NCI-H1417 treated with DMSO at 0.1 percent for 48 hours (cell line): ENCODE data around the gene GRID2.
"Not testable (repeated sequence)": the region's sequence is repeated elsewhere in the genome, so short reads cannot be mapped to it uniquely, and the experiment has no call there.

Experiments used
- DNase-seq: peaks from one replicate; lab custom pipeline; 2025; lab: John Stamatoyannopoulos, UW

The GRID2 gene

DNA sequence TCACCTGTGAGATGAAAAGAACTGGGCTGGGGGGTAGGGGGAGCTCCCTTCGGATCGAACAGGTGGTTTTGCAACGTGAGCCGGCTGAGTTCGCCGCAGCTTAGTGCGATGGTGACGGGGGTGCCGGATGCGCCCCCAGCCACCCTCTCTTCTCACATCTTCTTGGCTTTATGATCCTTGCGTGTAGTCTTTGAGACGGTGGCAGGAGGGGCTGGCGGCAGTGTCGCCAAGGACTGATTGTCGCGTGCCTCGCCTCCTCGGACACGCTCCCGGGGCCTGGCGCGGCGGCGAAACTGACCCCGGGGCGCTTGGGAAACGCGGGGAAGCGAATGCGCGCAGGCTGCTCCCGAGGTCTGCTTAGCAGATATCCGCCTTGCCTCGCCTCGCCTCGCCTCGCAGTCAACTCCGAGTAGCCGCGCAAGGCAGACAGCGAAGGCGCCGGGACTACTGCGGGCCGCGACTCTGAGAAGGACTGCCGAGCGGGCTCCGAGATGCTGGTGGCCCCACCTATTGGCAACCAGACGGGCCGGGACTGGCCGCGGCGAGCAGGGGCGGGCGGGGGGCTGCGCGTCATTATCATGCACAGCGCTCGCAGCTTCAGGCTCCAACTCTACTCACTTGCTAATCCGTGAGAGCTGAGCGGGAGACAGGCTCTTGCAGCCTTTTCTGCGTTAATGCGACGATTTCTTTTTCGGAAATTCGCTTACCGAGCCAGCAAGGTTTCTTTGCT is 1.5 kb downstream of the GRID2 start:
- no peak for DNase-seq

DNA sequence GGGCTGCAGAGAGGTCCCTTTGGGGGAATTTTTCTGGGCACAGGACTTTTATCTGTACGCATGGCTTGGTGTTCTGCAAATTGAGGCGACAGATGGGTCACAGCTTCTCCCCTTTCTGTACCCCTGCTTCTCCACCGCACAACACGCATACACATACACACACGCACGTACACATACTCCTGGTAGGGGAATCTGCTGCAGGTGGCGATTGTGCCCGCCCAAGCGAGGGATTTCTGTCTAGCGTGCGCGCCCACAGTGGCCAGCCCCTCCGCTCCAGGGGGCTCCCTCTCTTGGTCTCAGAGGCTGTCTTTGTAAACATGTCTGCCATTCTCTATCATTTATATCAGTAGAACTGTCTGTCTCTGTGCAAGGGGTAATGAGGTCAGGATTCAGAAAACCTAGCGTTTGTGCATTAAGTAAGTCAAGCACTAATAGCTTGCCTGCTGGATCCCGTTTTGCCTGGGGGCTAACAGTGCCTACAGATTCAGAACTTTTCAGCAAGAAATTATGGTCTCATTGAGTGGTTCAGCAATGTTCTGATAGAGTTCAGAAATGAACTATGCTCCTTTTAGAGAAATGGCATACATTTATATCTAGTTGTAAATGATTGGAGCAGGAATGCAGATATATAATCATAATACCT is 2.2 kb downstream of the GRID2 start:
- DNase-seq, result no peak

DNA sequence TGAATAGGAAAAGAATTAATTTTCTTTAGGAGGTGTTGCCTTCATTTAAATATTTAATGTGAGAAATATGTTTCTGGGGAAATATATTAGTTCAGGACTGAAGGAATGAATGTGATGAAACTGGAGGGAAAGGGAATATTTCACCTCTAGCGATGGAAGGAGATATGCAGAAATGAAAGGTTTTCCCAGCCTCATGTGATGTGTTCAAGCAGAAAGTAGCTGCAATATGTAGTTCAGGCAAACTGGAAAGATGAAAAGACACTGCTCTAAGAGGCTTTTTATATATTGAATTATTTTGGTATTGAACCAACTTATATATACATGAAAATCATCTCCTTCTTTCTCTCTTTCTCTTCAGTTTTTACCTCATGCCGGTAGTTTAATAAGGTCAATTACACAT is 3.4 kb downstream of the GRID2 start:
- DNase-seq, result no peak

DNA sequence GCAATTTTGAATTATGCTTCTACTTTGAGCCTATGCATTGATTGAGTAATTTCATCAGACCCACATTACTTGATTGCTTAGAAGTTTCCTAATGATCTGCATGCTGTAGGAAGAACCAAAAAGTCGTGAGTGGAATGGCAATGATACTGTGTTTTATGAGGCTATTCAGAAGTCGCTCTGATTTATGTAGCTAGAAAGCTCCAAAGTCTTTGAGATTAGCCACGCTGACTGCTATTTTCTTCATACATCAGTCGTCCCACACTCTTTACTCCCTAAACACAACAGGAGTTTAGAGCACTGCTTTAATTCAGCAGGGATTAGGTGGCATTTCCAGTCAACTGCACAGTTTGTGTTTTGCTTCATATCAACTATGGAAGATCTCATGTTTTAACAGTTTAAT is 4.1 kb downstream of the GRID2 start:
- no peak for DNase-seq

DNA sequence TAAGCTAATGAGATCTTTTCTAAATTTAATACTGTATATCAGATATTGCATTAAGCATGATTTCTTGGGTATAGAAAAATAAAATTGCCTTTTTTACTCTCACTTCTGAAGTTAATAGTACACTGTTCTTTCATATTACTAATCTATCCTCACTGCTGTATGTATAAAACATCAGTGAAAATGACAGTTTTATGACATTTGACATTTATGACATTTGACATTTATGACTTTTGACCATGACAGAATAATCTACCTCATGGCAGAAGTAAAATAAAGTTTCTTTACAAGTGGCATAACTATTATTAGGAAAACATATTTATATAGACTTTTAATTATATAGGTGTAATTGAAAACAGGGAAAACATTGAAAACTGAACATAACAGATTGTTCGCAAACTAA is 13.3 kb downstream of the GRID2 start:
- DNase-seq, result no peak

DNA sequence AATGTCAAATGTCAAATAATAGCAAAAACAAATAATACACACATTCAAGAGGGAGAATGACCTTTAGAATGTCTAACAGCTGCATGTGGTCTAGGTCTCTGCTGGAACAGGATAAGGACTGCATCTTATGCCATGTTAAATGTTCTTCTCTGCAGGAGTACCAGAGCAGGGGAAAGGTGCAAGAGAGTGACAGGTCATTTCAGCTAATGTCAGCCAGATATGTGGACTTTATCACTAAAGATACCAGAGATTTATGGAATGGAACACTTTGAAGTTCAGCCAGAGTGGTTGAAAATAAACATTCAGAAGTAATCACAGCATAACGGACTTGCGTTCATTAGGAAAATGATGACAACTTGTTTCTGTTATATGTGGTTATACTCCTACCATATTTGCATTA is 24.3 kb downstream of the GRID2 start:
- no peak for DNase-seq

DNA sequence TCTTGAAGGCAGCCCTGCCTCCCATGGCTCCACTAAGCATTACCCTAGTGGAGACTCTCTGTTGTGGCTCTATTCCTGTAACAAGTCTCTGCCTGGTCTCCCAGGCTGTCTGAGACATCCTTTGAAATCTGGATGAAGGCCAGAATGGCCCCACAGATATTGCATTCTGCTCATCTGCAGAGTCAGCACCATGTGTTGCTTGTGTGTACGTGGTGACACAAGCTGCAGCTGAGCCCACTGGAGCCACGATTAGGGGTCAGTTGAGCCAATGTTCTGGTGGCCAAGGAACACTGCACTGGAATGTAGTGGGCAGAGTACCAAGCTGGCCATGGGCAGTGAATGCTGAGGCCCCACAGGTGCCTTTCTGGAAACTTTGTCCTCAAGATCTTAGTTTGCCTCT is 29.2 kb downstream of the GRID2 start:
- no peak for DNase-seq

DNA sequence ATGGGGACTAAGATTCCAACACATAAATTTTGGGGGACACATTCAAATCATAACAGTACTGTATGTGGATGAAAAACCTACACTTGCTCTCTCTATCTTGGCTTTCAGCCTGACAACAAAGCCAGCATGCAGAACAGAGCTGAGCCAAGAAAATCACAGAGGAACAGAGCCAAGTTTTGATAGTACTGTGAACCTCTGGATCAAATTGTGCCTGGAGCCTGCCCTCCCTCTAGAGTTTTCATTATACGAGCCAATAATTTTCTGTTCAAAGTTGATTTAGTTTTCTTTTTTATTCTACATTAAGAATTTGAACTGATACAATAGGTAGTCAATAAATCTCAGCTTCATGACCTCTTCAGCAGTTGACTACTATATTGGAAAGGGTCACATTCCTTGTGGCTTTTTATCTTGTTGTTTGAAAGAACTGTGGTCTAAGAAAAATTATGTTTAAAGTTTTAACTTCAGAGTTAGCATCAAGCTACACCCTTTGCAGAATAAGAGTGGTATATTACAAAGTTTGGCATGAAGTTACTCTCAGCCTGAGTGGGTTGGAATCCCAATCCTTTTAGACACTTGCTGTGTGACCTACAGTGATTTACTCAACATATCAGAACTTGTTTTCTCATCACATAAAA is 31.1 kb downstream of the GRID2 start:
- DNase-seq, result no peak

DNA sequence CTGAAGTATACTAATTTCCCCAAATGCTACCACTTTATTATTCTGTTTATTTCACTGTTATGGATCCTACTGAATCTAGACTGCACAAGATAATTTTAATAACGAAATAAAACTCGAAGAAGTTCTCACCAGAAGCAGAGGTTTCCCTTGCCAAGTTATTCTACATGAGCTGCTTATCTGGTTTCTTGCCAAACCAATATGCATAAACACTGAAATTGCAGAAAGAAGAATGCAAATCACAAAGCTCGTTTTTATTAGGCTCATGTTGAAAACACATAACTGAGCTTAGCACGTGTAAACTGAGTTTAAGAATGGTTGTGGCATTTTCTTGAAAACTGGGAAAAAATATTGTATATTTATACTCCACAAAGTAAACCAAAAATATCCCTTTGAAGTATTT is 35.9 kb downstream of the GRID2 start:
- no peak for DNase-seq

DNA sequence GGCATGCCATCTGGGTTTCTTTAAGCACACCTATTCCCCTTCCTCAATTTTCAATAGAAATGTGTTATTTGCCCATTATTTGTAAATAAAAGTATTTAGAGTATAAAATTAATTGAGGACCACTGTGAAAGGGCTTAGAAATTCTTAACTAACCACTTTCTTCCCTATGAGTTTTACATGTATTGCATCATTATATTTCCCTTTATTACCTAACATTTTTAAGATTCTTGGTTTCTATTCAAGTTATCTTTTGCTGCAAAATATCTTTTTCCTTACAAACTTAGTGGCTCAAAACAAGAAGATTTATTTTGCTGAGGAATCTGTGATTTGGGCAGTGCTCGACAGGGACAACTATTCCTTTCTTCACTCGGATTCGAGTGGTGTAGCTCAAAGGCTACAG is 40.5 kb downstream of the GRID2 start:
- no peak for DNase-seq

DNA sequence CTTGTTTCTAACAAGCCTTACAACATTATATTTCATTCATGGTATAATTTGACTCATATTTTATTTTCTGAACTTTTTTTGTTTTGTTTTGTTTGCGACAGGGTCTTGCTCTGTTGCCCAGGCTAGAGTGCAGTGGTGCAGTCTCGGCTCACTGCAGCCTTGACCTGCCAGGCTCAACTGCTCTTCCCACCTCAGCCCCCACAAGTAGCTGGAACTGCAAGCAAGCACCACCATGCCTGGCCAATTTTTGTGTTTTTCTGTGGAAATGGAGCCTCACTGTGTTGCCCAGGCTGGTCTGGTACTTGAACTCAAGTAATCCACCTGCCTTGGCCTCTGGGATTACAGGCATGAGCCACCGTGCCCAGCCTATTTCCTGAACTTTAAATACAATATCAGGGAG is 42.5 kb downstream of the GRID2 start:
- DNase-seq, result no peak

DNA sequence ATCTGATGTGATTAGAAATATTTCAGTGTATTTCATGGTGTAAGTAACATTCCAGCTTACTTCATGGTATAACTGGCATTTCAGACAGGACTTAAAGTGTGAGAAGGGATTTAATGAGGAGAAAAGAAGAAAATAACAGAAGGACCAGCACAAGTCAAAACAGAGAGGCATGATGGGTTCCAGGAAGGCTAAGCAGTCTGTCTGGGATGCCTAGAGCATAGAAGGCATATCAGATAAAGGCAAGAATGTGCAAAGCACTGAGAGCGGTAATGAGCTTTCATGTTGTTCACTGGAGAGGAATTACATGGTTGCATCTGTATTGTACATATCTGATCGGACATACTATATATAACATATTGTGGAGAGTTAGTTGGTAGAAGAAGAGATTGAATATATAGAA is 54.2 kb downstream of the GRID2 start:
- no peak for DNase-seq

DNA sequence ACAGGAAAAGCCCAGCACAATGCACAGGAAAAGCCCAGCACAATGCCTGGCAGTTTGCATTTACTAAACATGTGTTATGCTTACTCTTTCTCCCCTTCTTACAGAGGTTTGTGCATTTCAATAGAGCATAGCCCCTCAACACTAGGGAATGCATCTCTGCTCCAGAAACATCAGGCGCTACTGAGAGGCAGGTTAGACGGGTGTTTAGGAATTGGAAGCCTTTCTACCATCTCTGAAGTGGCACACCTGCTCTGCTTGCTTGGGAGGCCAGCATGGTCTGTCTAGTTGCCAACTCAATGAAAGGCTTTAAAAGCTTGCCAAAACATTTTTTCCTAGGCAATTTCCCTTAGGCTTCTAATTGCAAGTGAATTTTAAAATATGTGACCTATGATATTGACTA is 55.7 kb downstream of the GRID2 start:
- no peak for DNase-seq

DNA sequence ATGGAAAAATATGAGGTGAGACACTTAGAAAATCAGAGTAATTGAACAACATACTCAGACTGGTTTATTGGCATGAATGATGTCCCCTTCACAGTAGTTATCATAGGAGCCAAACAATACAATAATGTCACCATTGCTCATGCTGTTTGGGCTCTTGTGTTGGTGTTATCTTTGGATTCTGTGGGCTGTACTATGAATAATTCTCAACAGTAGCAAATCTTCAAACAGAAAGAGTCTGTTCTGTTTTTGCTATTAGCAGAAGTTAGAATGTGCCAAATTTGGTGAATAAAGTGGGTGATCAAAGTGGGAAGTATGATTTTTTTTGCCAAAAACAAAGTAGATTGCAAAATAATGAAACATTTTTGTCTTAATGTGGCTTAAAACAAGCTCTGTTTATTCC is 58.3 kb downstream of the GRID2 start:
- no peak for DNase-seq

DNA sequence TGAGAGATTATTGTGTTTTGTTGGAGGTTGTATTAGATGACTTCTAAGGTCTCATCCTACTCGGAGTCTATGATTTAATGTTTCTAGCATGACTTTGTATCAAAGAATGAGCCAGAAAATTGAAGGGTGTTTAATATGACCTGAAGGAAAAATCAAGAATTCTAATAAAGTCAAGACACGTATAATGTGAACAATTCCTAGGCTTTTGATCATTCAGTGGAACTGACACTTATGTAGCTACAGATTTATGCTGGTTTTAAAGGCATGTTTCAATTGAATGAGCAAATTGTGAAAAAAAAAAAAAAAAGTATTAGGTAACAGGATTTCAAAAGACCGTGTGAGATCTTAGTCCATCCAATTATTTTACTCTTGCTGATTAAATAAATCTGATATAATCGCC is 64.9 kb downstream of the GRID2 start:
- DNase-seq, result no peak

DNA sequence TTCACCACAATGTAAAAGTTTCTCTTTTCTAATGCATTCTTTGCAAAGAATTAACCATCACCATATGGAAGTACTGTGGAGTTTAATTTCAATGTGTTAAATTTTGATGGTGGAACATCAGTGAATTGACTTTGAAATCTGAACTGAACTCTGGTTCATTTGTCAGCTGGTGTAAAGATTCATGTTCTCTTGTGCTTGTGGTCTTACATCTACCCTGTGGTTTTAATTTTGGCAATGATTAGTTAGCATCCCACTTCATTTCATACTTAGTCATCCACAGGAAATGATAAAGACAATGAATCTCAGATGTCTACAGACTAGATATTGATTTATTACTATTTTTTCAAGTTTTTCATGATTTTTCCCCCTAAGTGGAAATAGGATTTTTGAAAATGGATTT is 77.8 kb downstream of the GRID2 start:
- no peak for DNase-seq

DNA sequence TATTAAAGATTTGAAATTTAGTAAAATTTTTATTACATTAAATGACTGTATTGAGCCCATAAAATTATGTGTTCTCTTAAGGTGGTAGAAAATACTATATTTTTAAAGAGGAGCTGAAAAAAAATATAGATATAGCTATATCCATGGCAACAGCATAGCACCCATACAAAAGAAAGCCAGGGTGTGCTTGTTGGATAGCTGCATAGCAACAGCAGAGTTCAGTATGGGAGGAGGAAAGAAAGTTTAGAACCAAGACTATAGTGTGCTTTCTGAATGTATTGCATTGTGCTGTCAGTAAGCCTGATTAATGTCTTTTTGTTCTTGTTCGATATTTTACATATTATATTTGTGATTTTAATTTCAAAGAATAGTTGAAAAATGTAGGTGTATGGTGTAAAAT is 78.4 kb downstream of the GRID2 start:
- no peak for DNase-seq

DNA sequence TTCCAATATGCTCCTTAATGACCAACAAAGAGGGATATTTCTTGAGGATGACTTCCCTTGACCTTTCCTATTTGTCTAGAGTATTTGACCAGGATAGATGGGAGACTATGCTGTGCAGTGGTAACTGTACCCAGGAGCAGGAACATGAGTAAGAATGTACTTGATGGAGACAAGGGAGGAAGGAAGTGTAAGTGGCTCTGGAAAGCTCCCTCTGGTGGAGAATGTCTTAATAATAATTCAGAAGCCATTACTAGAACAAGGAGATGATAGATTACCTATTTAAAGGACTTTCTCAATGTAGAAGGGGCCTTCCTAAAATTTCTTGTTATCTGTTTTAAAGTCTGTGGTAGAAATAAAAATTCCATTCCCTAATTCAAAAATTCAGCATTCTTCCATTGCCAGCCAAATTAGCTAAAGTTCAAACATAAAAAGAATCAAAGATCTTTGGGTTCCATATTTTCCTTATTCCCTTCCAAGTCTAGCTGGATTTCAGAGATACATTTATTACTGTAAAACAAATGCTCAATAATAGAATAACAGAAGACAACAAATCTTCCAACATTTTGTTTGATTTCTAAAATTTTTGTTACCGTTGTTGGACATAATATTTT is 83.8 kb downstream of the GRID2 start:
- no peak for DNase-seq

DNA sequence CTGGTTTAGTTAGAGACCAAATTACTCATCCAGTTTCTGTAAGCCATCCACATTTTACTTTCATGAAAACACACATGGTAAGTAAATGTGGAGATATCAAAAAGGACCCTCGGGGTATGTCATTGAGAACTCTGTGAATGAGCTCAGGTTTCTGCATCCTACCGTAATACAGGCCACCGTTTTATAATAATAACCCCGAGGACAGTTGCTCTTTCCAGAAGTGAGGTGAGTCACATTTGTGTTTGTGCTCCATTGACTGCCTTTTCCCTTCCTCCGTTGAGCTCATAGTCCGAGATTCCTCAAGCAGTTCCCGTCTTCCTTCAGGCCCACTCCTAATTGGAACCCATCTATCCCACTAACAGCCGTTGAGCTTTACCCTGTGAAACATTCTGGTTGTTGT is 95.3 kb downstream of the GRID2 start:
- DNase-seq, result no peak

DNA sequence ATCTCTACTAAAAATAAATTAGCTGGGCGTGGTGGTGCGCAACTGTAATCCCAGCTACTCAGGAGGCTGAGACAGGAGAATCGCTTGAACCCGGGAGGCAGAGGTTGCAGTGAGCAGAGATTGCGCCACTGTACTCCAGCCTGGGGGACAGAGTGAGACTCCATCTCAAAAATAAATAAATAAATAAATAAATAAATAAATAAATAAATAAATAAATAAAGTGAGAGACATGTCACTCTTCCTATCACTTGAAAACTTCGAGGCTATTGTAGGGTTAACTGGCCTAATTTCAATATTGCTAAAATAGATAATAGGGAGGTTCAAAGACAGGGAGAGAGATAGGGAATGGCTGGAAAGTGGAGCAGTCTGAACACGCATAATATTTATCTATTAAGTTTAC is 99.8 kb downstream of the GRID2 start:
- not testable (repeated sequence) for DNase-seq

DNA sequence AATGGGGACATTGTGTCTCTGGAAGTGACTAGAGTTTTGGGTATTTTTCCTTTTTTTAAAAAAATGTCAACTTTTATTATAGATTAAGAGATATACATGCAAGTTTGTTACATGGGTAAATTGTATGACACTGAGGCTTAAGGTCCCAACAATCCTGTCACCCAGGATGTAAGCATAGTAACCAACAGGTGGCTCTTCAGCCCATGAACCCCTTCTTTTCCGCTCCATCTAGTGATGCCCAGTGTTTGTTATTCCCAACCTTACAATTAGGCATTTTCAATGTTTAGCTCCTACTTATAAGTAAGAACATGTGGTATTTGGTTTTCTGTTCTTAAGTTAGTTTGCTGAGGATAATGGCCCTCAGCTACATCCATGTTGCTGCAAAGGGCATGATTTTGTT is 102.7 kb downstream of the GRID2 start:
- DNase-seq, result no peak

DNA sequence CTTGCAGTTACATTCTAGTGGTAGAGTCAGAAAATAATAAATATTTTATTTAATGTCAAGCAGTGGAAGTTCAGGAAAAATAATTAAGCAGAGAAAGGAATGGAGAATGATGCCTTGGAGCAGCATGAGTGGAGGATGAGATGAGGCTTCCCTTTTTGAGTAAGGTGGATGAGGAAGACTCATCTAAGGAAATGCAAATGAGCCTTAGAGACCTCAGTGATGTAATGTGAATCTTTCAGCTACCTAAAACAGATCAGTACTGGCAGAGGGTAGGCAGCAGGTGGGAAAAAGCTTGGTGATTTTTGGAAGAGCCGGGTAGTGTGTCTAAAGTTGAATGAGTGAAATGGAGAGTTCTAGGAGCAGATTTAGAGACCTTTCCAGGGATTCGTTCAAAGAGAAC is 118.2 kb downstream of the GRID2 start:
- DNase-seq, result no peak

DNA sequence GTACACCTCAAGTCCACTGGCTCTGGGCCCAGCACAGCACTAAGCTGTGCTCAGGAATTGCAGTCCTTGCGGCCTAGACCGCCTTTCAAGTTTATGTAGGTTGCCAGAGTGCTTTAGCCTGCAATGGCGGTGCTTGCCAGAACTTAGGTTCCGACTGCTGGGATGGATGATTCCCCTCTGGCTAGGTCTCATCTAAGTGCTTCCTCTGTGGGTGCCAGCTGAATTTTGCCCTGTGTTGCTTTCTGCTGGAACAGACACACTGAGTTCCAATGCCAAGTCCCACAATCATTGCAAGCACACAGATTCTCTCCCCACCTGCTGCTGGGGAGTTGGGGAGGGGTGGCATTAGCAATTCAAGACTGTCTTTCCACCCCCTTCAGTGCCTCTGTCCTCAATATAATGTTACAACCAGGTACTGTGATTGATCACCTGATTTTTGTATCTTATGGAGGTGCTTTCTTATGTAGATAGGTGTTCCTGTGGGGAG is 129.5 kb downstream of the GRID2 start:
- DNase-seq, result no peak
